HG02943 (cell line): ENCODE measurements around the gene CDCA4.

Source experiments
- ATAC-seq: cut with Tn5 transposase; IDR thresholded peaks from one replicate; pipeline ENCODE4 v1.9.1; 2021; ENCODE audit warnings: mild to moderate bottlenecking, low read depth, moderate library complexity; ENCODE audit not compliant: unreplicated experiment

CDCA4 gene

DNA sequence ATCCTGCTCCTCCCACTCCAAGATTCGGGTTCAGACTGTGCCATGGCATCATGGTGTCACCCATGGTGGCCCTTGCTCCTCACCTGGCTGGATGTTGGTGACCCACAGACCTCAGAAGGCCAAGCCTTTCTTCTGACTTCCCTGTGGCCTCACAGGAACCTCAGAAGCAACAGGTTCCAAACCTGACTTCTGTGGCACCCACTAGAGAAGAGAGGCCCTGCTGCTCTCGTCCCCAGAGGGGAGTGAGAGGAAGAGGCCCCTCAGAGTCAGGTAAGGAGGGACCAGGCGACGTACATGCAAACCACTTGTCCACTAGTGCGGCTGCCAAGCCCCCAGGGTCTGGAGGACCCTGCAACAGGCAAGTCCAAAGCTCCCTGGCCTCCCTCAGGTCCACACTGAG lies 24.9 kb downstream of the CDCA4 start:
- no peak for ATAC-seq

DNA sequence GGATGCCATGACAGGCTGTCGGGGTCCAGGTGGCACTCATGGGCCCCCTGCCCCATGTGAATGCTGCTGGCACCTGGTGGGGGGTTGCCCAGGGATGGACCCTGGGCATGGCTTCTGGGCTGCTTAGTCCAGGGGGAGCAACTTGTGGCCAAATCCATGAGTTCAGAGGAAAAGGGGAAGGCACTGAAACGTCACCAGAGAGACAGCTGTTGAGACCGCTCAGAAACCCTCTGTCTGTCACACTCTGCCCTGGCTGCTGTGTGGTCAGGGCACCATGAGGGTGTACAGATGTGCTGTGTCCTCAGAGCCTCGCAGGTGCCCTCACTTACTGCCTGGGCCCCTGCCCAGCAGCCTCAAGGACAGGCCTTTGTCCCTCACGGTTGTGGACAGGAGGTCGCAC lies 25.9 kb downstream of the CDCA4 start:
- no peak for ATAC-seq

GRCh38 chr14:104993808-104994591 lies 26.9 kb downstream of the CDCA4 start:
- ATAC-seq, result no peak

GRCh38 chr14:104993306-104993705 lies 27.6 kb downstream of the CDCA4 start:
- no peak for ATAC-seq

DNA sequence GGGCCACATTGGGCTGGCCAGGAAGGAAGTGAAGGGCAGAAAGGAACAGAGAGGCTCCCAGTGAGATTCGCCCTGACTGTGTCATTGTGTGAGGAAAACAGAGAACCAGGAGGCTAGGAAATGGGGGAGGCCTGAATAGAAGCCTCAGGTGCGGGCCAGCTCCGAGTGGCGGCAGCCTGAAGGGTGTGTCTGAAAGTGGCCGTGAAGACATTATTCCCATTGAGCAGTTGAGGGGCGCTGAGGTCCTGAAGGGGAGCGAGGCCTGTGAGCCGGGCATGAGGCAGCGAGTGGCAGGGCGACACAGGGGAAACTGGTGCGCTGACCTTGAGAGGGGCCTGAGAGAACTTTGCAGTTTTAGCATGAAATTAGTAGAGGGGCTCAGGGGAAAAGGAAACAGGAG lies 28.4 kb downstream of the CDCA4 start:
- ATAC-seq, result no peak

GRCh38 chr14:104991896-104992230 lies 29.0 kb downstream of the CDCA4 start:
- ATAC-seq, result no peak

- ATAC-seq, result no peak
Observed at GRCh38 chr14:104989951-104990303, 31.0 kb downstream of the CDCA4 start.

DNA sequence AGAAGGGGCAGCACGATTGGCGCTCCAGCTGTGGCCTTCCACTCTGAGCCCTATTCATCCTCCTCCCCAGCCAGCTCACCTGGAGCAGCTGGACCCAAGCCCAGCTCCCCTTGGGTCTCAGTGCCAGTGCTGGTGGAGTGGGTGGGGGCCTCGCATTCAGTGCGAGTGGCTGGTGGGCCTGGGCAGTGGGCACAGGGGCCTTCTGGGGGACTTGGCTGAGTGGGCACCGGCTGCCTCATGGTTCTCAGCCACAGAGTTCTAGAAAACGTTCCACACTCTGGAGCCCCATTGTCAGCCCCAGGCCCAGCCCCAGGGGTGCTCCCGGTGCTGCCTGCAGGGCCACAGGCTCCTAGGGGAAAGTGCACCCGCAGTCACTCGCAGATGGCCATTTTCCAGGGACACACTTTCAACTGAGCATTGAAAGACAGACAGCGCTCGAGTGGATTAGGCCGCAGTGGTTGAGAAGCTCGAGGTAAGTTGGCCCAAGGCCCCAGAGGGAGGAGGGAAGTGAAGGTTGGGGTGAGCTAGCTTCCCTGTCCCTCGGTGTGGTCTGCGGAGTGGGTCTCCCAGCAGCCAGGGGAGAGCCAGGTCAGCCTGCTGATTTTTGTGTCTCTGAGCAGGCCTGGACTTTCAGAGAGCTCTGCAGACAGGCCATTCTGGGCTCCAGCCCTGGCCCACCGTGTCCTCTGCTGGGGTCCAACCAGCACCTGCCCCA lies 31.5 kb downstream of the CDCA4 start:
- ATAC-seq, result no peak

DNA sequence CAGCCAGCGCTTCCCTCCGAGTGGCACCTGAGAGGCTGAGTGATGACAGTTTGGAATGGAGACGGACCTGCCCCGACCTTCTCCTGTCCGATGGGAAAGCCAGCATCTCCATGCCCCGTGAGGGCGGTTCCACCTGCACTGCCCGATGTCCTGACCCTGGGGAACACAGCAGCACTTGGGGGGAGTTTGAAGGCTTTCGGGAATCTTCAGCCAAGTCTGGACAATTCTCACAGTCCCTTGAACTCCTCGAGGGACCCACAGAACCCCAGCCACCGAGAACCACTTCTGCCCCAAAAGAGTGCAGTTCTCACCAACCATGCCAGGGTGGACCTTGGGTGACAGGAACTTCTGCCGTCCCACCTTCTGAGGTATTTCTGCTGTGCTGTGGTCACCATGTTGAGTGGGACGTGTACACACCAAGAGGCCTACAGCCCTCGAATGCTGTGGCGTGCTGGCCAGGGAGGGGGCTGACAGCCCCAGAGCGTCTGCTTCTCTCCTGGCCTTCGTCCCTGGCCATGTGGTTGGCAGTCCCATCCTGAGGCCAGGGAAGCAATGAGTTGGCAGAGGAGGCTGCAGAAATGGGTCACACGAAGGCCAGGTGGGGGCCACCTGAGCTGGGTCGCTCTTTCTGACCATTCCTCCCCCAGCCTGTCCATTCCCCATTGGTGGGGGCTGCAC lies 34.3 kb downstream of the CDCA4 start:
- ATAC-seq, result no peak

DNA sequence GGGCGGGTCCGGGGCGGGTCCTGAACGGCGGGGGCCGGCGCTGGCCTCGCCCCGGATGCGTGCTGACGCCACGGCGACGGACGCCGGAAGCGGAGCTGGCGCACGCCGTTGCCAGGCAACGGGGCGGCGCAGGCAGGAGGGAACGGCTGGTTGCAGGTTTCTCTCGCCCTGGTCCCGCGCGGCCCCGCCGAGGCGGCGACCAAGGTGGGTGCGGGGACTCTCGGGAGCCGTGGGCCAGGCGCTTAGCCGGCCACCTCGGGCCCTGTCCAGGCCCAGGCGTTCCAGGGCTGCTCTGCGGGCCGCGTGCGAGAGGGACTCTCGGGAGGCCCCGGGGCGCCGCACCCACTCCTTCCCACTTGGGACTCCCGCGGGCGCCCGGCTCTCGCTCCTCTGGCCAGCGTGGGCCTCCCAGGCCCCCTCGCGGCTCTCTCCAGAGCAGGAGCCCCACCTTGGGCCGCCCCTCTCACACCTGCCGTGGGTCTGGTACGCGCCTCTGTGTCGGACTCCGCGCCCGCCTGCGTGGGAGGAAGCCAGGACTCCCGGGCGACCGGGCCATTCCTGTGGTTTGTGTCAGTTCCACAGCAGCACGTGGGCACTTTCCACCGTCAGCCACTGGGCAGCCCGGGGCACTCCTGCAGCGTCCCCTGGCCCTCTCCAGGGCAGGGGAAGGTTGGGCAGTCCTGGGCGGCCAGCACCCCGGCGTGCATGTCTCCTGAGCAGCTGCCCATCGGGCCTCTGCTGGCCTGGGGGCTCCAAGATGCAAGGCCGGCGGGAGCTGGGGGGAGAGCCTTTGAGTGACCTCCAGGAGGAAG lies 35.0 kb downstream of the CDCA4 start, which contains the start of gene CLBA1:
Gene CLBA1 (plus strand): TSS at position 114 of the 812 bp plus-strand sequence. CDS start 644 bp downstream, at position 758.
- ATAC-seq, result peak; percentile 83

GRCh38 chr14:104984056-104984894 lies 36.6 kb downstream of the CDCA4 start:
- no peak for ATAC-seq

GRCh38 chr14:104983231-104983721 lies 37.6 kb downstream of the CDCA4 start:
- no peak for ATAC-seq

DNA sequence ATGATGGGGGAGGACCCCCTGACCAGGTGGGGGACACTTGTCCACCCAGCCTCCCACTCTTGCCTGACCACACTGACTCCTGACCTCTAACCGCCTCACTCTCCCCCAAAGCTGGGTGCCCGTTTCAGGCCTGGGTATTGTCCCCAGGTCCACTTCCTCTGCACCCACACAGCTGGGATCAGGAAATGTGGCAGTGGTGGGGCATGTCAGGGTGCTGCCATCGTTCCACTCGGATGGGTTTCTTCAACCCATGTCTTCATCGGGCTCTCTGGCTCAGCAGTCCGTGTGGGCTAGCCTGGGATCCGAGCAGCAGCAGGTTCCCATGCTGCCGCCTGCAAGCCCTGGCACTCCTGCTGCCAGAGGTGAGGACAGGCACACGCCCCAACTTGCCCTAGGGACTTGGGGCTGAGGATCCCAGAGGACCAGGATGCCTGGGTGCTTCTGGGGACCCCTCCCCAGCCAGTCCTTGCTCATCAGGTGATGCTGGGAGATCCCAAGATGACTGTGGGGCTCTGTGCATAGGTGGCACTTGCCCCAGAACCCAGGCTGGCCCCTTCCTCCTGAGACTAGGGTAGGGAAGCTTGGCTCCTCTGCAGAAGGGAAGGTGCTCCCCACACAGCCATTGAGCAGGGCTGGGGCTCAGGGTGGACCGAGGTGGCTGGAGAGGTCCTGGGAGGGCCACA lies 38.2 kb downstream of the CDCA4 start:
- ATAC-seq, result no peak

GRCh38 chr14:104981699-104982541 lies 39.0 kb downstream of the CDCA4 start:
- no peak for ATAC-seq

DNA sequence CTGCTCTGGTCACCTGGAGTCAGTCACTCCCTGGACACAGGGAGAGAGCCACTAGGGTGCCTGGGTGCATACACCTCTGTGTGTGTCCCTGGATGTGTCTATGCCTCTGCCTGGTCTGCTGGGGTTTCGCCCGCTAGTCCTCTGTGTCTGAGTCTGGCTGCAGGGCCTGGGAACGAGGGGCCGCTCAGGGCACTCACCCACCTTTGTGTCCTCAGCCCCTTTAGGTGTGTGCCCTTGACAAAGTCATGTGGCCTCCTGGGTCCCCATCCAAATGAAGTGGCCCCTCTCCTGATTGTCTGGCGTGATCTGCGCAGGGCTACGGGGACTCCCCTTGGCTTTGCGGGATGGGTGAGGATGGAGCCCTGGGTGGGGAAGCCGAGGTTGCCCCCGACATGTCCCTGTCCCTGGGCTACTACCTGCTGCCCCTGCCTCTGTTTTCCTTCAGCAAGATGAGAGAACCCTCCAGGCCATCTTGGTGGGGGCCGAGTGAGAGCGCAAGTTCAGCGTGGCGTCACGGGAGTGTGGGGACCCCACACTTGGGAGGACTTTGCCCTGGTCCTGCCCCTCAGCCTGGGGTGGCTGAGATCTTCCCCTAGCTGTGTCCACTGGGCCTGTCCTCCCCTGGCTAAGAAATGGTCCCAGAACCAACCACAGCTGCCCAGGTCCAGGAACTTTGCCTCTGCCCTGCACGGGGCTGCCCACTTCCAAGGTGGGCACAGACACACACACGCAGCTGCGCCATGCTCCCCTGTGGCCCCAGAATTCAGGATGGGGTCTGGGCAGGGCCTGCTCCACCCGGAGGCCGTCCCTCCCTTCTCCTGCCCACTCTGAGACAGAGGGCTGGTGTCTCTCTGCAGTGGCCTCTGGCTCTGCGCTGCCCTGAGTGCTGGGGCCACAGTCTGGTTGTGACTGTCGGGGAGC lies 40.0 kb downstream of the CDCA4 start:
- ATAC-seq, result no peak

DNA sequence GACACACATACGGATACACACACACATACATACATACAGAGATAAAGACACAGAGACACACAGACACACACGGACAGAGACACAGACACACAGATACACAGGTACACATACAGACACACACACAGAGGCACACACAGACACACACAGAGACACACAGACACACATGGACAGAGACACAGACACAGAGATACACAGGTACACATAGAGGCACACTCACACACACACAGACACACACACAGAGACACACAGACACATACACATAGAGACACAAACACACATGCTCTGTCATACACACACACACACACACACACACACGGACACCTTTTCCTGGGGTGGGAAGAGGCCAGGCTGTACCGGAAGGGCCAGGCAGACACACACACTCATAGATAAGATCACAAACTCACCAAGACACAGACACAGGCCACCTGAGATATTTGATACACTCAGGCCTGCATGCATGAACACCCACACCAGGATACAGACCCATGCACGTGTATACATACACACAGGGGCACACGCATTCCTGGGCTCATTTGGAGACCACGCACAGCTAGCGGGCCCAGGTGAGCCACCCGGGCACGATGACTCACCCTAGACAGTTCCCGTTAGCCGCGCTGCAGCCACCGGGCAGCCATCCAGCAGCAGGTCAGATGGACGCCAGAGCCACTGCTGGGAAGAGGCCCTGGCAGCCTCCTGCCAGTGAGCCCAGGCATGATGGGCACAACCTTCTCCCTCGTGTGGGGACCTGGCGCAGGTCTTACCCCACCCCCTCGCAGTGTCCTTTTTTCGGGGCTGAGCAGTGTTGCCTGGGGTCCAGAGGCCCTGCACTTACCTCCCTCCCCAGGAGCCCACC lies 40.9 kb downstream of the CDCA4 start:
- ATAC-seq, result no peak
